HG03571 (cell line): ENCODE data around the gene RFPL4AL1.
"Not testable (repeated sequence)": the region's sequence is repeated elsewhere in the genome, so short reads cannot be mapped to it uniquely, and the experiment has no call there.

Experiments
- ATAC-seq: cut with Tn5 transposase; IDR thresholded peaks from one replicate; pipeline ENCODE4 v1.9.1; 2021; ENCODE audit not compliant: unreplicated experiment

The RFPL4AL1 gene

DNA sequence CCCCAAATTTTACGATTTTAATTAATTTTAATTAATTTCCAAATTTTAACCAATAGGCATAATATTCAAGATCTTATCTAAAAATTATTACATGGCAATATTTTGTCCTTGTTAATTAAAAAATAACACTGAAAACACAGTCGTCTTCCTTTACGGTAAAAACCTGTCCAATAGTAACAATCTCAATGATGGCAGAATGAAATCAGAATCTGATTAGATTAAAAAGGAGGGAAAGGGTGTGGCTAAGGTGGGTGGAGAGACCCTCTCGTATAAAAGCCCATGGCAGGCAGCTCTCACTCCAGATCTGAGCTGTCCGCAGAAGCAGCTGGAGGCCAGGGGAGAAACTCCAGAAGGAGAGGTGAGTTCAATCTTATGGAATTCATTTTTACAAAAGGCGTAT is at the start of gene RFPL4AL1:
RFPL4AL1 (plus strand) TSS at position 301 of the 400 bp plus-strand sequence. CDS start 2,687 bp downstream, outside the sequence.
- not testable (repeated sequence) for ATAC-seq

DNA sequence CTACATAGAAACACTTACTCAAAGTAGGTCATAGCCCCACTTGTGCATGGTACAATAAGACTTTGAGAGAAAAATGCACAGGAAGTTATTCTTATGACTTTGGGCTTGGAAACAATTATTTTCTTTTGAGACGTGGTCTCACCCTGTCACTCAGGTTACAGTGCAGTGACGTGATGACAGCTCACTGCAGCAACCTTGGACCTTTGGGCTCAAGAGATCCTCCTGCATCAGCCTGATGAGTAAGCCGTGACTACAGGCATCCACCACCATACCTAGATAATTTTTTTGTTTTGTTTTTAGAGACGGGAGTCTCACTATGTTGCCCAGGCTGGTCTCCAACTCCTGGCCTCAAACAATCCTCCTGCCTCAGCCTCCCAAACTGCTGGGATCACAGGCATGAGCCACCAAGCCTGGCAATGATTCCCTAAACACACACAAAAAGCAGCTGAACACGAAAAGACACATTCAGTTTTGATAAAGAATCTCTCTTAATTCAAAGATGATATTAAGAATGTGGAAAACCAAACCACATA is 48.6 kb upstream of the RFPL4AL1 start:
- no peak for ATAC-seq

DNA sequence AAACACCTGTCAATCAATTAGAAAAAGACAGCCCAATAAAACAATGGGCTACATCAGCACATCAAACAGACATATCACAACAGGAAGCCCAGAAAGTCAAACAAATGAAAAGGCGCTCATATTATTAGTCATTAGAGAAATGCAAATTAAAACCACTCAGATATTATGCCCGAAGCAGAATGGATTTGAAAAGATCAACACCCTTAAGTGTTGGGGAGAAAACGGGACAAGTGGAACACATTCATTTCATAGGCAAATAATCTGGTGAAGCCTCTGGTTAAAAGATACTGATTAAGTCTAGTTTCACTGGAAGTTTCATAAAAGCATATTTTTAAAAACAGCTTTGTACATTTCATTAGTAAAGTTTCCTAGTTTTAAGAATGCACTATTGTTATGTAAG is 48.1 kb upstream of the RFPL4AL1 start:
- no peak for ATAC-seq

DNA sequence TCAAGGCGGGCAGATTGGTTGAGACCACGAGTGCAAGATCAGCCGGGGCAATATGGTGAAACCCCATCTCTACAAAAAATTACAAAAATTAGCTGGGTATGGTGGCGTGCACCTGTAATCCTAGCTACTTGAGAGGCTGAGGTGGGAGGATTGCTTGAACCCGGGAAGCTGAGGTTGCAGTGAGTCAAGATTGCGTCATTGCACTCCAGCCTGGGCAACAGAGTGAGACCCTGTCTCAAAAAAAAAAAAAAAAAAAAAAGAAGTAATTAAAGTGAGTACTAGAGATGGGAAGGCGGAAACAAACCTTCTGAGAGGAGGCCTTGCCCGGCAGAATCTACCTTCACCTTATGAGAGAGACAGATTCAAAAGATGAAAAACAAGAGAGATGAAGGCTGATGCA is 45.4 kb upstream of the RFPL4AL1 start:
- ATAC-seq: no peak

DNA sequence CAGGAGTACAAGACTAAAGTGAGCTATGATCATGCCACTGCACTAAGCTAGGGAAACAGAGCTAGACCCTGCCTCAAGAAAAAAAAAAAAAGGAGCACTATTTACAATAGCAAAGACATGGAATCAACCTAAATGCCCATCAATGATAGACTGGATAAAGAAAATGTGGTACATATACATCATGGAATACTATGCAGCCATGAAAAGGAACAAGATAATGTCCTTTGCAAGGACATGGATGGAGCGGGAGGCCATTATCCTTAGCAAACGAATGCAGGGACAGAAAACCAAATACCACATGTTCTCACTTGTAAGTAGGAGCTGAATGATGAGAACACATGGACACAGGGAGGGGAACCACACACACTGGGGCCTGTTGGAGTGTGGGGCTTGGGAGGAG is 38.5 kb upstream of the RFPL4AL1 start:
- not testable (repeated sequence) for ATAC-seq

DNA sequence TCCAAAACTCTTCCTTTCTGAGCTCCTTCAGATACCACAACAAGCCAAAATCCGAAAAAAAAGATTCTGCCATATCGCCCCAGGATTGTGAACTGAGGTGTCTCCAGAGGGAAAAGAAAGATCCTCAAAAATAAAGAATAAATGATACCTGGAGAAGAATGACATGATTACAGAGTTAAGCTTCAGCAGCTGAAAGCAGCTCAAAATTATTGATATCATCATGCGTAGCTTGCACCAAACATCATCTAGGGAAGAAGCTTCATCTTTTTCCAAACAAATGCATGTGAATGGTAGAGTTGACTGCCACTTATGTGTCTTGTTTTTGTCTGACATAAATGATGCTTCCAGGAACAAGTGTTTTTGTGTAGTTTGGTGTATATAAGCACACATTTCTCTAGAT is 30.6 kb upstream of the RFPL4AL1 start, which contains the start of gene NLRP9:
NLRP9 (minus strand) TSS at position 101 of the 400 bp plus-strand sequence; CDS start at position 73, 28 bp downstream.
- ATAC-seq: no peak

DNA sequence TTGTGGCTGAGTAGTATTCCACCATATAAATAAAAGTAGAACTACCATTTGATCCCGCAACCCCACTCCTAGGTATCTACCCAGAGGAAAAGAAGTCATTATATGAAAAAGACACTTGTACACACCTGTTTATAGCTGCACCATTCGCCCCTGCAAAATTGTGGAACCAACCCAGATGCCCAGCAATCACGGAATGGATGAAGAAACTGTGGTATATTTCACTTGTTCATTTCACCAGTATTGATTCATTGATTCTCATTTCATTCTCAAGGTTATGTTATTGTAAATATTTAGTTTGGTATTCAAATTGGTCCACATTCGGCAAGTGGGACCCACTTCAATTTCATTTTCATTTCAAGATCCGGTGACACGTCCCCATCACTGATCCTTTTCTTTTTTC is 18.2 kb upstream of the RFPL4AL1 start:
- no peak for ATAC-seq

DNA sequence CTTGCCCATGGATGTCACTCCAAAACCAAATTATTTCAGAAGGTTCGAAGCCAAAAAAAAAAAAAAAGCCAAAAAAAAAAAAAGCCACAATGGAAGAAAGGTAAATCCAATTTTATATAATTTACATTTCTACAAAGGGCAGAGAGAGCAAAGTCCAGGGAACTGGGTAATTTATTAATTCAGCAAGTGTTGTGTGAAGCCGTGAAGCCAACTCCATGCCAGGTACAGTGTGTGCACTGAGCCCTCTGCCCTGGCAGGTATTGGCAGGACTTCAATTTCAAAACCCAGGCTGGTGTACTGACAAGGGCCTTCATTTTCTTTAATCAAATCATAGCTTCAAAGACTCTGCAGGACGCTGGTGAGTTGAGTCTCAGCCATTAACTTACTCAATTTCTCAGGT is 15.5 kb upstream of the RFPL4AL1 start:
- no peak for ATAC-seq

DNA sequence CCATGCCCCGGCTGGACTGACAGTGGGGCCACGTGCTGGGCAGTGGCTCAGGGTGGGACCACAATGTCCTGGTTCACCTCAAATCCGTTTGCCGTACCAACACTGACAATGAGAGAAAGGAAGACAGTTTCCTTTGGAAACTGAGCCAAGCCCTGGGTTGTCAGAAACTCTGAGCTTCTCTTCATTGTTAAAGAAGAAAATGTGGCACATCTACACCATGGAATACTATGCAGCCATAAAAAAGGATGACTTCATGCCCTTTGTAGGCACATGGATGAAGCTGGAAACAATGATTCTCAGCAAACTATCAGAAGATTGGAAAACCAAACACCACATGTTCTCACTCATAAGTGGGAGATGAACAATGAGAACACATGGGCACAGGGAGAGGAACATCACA is 12.1 kb upstream of the RFPL4AL1 start:
- not testable (repeated sequence) for ATAC-seq

DNA sequence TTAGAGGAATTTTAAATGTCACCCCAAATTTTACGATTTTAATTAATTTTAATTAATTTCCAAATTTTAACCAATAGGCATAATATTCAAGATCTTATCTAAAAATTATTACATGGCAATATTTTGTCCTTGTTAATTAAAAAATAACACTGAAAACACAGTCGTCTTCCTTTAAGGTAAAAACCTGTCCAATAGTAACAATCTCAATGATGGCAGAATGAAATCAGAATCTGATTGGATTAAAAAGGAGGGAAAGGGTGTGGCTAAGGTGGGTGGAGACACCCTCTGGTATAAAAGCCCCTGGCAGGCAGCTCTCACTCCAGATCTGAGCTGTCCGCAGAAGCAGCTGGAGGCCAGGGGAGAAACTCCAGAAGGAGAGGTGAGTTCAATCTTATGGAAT is 10.1 kb upstream of the RFPL4AL1 start, which contains the start of gene RFPL4A:
RFPL4A (plus strand) TSS at position 301 of the 400 bp plus-strand sequence. CDS start 2,704 bp downstream, outside the sequence.
- ATAC-seq: not testable (repeated sequence)

DNA sequence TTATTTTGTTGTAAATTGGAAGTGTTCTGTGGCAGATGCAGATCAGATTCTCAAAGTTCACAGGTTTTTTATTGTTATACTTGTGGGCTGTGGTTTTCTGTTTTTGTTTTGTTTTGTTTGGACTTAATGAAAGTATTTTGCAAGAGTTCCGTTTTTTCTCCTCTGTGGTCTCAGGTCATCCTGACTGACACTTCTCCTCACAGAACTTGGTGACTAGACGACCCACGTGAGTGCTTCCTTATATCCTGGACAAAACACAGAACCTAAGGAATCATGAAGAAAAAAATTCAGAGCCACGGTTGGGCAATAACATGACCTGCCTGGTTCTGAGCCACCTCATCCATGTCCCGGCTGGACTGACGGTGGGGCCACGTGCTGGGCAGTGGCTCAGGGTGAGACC is 2.5 kb upstream of the RFPL4AL1 start:
- no peak for ATAC-seq

DNA sequence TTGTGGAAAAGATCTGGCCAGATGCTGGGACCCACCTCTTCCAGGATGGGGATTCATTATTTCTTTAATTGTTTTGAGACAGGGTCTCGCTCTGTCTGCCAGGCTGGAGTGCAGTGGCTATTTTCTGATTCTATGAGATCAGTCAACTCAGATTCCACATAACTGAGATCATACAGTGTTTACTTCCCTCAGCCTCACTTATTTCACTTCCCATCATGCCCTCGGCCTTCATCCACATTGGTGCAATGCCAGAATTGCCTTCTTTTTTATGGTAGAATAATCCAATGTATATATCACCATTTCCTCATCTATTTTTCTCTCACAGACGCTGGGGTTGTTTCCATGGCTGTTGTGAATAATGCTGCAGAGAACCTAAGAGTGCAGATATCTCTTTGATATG is 714 bp downstream of the RFPL4AL1 start:
- ATAC-seq: not testable (repeated sequence)

DNA sequence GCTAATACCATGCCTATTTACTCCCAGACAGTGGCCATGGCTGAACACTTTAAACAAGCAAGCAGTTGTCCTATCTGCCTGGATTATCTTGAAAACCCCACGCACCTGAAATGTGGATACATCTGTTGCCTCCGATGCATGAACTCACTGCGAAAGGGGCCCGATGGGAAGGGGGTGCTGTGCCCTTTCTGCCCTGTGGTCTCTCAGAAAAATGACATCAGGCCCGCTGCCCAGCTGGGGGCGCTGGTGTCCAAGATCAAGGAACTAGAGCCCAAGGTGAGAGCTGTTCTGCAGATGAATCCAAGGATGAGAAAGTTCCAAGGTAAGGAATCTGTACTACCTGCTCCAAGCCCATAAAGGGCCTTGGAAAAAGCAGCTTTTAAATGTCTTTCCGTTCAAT is 8.6 kb downstream of the RFPL4AL1 start:
- ATAC-seq: no peak

DNA sequence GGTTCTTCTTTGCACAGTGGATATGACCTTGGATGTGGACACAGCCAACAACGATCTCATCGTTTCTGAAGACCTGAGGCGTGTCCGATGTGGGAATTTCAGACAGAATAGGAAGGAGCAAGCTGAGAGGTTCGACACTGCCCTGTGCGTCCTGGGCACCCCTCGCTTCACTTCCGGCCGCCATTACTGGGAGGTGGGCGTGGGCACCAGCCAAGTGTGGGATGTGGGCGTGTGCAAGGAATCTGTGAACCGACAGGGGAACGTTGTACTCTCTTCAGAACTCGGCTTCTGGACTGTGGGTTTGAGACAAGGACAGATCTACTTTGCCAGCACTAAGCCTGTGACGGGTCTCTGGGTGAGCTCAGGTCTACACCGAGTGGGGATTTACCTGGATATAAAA is 9.4 kb downstream of the RFPL4AL1 start:
- ATAC-seq: no peak

DNA sequence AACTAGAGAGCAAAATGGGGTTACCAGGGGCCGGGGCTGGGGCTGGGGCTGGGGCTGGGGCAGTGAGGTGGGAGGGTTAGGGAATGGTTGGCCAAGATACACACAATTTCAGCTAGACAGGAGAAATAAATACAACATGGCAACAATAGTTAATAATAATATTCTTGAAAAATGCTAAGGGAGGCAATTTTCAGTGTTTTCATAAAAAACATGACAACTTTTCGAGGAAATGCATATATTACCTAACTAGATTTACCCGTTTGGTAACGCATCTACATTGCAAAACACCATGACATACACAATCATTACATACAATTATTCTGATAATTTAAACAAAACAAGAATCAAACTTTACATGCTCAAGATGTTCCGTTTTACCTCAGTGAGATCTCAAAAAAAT is 12.2 kb downstream of the RFPL4AL1 start:
- no peak for ATAC-seq

DNA sequence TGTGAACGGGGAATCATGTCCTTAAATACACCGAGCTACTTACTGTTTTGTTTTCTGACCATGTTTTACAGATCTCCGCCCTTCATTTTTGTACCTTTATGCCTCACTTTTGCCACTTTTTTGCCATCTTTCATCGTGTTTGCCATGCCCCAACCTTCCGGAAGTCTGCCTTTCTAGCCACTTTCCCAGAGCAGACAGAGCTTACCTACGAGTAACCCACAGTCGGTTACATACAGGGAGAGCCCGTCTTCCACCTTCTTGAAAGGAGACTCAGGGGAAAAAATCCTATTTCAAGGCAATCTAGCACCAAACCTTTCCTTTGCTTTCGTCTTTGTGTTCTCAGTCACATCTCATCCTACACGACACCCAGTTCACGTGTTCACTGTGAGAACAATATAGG is 26.1 kb downstream of the RFPL4AL1 start:
- ATAC-seq: no peak

DNA sequence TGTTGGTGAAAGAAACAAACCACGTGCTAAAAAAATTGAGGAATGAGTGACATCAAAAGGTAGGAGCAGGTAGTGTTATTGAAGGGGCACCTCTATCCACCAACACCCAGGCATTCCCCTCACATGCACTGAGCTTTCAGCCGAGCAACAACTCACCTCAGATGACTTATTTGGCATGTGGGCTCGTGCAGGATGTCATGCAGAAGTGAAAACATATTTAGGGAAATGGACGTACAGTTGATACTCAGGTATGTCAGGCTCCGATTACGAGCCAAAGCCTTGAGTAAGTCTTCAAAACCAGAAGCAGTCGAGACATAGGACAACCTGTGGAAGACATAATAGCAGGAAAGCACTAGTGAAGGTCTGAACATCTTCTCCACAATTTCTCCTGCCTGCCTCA is 32.5 kb downstream of the RFPL4AL1 start:
- ATAC-seq: no peak

DNA sequence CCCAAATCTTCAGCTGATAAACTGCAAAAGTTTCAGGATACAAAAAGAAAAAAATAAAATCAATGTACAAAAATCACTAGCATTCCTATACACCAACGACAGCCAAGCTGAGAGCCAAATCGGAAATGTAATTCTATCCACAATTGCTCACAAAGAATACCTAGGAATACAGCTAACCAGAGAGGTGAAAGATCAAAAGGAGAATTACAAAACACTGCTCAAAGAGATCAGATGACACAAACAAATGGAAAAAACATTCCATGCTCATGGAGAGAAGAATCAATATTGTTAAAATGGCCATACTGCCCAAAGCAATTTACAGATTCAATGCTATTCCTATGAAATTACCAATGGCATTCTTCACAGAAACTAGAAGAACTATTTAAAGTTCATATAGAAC is 33.4 kb downstream of the RFPL4AL1 start:
- ATAC-seq: no peak

DNA sequence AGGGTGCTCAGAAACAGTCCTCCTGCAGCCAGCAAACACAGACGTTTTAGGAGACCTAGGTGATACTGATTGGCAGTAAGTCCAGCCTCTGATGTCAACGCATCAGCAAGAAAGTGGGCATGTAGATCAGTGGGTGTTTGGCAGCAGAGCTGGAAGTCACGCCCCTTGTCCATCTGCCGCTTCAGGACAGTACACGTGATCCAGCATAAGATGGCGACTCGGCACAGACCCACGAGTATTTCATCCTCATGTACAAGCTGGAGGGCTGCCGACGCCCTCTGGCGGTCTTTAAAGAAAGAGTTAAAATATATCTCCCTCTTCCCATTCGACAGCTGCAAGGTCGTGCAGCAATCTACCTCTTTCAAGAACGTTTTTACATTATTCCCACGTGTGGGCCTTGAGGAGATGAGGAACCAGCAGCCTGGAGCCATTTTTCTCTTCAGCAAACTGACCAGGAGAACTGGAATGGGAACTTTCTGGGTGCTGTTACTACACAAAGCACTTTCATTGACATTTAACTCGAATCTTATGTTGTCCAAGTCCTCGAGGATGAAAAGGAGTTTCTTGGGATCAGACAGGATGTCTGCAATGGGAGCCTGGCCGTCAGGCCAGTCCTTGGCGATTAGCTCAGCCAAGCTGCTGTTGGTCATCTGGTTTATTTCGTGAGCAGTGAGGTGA is 40.6 kb downstream of the RFPL4AL1 start:
- no peak for ATAC-seq

DNA sequence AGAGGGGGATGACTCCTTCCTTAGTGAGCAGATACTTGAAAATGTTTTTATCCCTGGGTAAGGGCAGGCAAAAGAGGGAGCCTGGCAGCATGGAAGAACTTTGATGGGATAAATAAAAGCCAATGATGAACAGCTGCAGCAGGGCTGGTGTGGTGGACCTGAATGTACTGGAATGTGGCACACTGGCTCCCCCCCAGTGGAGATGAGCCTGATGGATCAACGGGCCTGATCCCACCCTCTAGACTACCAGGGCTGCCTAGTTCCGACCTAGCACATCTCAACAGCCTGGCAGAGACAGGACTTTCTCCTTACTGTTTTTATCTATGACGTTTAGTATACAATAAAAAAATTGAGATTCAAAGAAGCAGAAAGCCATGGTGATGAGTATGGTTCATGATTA is 42.4 kb downstream of the RFPL4AL1 start:
- no peak for ATAC-seq

DNA sequence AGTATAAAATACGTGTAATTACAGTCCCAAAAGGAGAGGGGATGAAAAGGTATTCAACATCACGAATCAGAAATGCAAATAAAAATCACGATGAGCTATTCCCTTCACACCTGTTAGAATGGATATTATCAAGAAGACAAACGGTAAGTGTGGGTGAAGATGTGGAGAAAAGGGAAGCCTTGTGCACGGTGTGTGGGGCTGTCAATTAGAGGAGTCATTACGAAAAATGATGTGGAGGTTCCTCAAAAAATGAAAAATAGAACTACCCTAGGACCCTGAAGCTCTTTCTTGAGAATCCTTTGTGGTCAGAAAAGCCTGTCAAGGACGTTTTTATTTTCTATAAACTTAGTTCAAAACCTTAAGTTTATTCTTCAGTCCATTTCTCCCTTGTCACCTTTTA is 43.5 kb downstream of the RFPL4AL1 start:
- no peak for ATAC-seq

DNA sequence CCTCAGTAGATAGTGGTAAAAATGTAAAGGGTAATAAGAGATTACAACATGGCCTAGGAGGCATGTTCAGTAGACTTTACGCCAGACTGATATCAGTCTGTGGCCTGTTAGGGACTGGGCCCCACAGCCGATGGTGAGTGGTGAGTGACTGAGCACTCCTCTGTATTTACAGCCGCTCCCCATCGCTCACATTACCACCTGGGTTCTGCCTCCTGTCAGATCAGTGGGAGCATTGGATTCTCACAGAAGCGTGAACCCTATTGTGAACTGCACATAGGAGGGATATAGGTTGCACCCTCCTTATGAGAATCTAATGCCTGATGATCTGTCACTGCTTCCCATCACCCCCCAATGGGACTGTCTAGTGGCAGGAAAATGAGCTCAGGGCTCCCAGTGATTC is 45.0 kb downstream of the RFPL4AL1 start:
- ATAC-seq: no peak

DNA sequence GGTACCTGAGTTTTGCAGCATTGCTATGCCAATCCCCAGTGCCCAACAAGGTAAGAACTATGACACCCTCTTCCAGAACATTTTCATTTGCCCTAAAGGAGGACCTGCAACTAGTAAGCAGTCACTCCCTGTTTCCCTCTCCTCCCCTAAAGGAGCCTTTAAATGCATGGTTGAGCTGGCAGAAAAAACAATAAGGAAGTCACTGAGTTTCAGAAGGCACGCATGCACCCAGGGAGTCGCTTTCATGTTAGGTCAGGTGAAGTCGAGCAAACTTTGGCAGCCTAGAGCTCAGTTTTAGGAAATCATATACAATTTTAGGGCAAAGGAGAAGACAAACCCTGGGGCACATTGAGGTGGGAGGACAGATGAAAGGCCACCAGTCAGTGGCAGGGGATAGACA is 51.1 kb downstream of the RFPL4AL1 start:
- no peak for ATAC-seq
